ENCODE data around the gene KIAA1191. TPM values are rescaled to one million over a fixed set of nuclear protein-coding genes. Genes with fewer than 3 reads are reported as not detected.
"Not testable (repeated sequence)": the region's sequence is repeated elsewhere in the genome, so short reads cannot be mapped to it uniquely, and the experiment has no call there.

Gene KIAA1191
- total RNA-seq (ENCODE audit: low replicate concordance), result 82.0 and 88.0 TPM in 2 replicates
- long read RNA-seq, transcript KIAA1191-201 (9 exons, 2,991 nt), result major isoform, 11 of 70 reads
- long read RNA-seq, partial matches to known transcripts, result 35 of 70 reads
- long read RNA-seq, other reads (novel, unspliced or antisense), result 17 of 70 reads

GRCh38 chr5:176361437-176362232 lies at the start of gene KIAA1191:
Gene KIAA1191 (minus strand): TSS chr5:176361764. CDS start chr5:176359508, 2,256 bp downstream.
- peak; percentile 12 for TF ChIP-seq CTCF (conservative IDR thresholded peaks at IDR 0.05)
- Mint-ChIP-seq H3K4me1 (ENCODE audit: unreplicated experiment) (peaks cover 12% of the 10 kb centered on the region), H3K27me3 (peaks cover 11% of the 10 kb centered on the region), H3K9me3 (no peaks in the 10 kb centered on the region), H3K36me3 (peaks cover 12% of the 10 kb centered on the region), H3K4me3 (peak within 1 kb of the TSS; percentile 97), H3K27ac (peak within 1 kb of the TSS; percentile 89)
- peak; percentile 91 for DNase-seq (ENCODE audit: extremely low spot score, unreplicated experiment)

- no peaks in the 10 kb centered on the region for H3K27me3 Mint-ChIP-seq
- peak overlapping the region; percentile 53 for H3K27ac Mint-ChIP-seq
- H3K4me1 Mint-ChIP-seq (ENCODE audit: unreplicated experiment), result peaks cover 20% of the 10 kb centered on the region
Measured at GRCh38 chr5:176410486-176411180, 49.1 kb upstream of the KIAA1191 start.

GRCh38 chr5:176409765-176410164 lies 48.2 kb upstream of the KIAA1191 start:
- Mint-ChIP-seq H3K27ac (no peak overlapping the region), H3K4me3 (no peak overlapping the region), H3K27me3 (no peaks in the 10 kb centered on the region), H3K9me3 (no peaks in the 10 kb centered on the region), H3K4me1 (ENCODE audit: unreplicated experiment) (peaks cover 14% of the 10 kb centered on the region), H3K36me3 (no peaks in the 10 kb centered on the region)
- no peak for TF ChIP-seq CTCF (conservative IDR thresholded peaks at IDR 0.05)
- no peak for DNase-seq (ENCODE audit: extremely low spot score, unreplicated experiment)

More at GRCh38 chr5:176410486-176411180, 49.1 kb upstream of the KIAA1191 start:
- no peak for DNase-seq (ENCODE audit: extremely low spot score, unreplicated experiment)
- TF ChIP-seq CTCF (conservative IDR thresholded peaks at IDR 0.05), result no peak
- no peaks in the 10 kb centered on the region for H3K9me3 Mint-ChIP-seq
- H3K4me3 Mint-ChIP-seq, result peak overlapping the region; percentile 2
- H3K36me3 Mint-ChIP-seq, result no peaks in the 10 kb centered on the region

- Mint-ChIP-seq H3K27ac (no peak overlapping the region), H3K27me3 (no peaks in the 10 kb centered on the region), H3K9me3 (no peaks in the 10 kb centered on the region), H3K4me1 (ENCODE audit: unreplicated experiment) (peaks cover 10% of the 10 kb centered on the region), H3K4me3 (no peak overlapping the region), H3K36me3 (no peaks in the 10 kb centered on the region)
- no peak for TF ChIP-seq CTCF (conservative IDR thresholded peaks at IDR 0.05)
- DNase-seq (ENCODE audit: extremely low spot score, unreplicated experiment), result no peak
Measured at GRCh38 chr5:176408590-176408989, 47.0 kb upstream of the KIAA1191 start.

GRCh38 chr5:176408252-176408573 lies 46.6 kb upstream of the KIAA1191 start:
- not testable (repeated sequence) for H3K9me3 Mint-ChIP-seq, H3K27ac Mint-ChIP-seq

More at GRCh38 chr5:176408252-176408573, 46.6 kb upstream of the KIAA1191 start:
- H3K27me3 Mint-ChIP-seq; H3K4me3 Mint-ChIP-seq; H3K36me3 Mint-ChIP-seq; DNase-seq (ENCODE audit: extremely low spot score, unreplicated experiment); H3K4me1 Mint-ChIP-seq (ENCODE audit: unreplicated experiment): not testable (repeated sequence)
